ENCODE results near the gene ZEB2. TPM values are rescaled to one million over a fixed set of nuclear protein-coding genes. Genes with fewer than 3 reads are reported as not detected.

Gene ZEB2
- total and polyA plus RNA-seq, 4 donors, result 7.6 to 39.6 (median 22.2) TPM

GRCh38 chr2:144493027-144493809 lies 26.7 kb downstream of the ZEB2 start:
- Histone ChIP-seq H3K9ac (ENCODE audit: low read depth in 1 of 2, low read length in 2 of 2) (no peak overlapping the region), H3K4me1 (ENCODE audit: control insufficient read depth in 4 of 4, insufficient read depth in 4 of 4, low read length in 3 of 4) (peaks cover 0 to 3% (median 1%) of the 10 kb centered on the region in 4 donors), H3K36me3 (ENCODE audit: control insufficient read depth in 4 of 4, insufficient read depth in 3 of 4, low read depth in 1 of 4, low read length in 3 of 4) (no peaks in the 10 kb centered on the region), H3K9me3 (ENCODE audit: control insufficient read depth in 4 of 4, low read length in 3 of 4) (no peaks in the 10 kb centered on the region), H3K4me3 (ENCODE audit: low read depth in 1 of 3, low read length in 3 of 3) (no peak overlapping the region), H3K27ac (ENCODE audit: low read depth in 1 of 2, low read length in 2 of 2) (no peak overlapping the region), H3K27me3 (ENCODE audit: control insufficient read depth in 4 of 4, insufficient read depth in 4 of 4, low read length in 3 of 4) (peaks cover 0 to 3% (median 0%) of the 10 kb centered on the region in 4 donors)
- WGBS, result 66% methylated on average over 8 of the region's 8 CpGs
- DNase-seq (ENCODE audit: low spot score), result no peak
- TF ChIP-seq SP1 (IDR thresholded peaks at IDR 0.05), result no peak
- no peak for TF ChIP-seq YY1 (IDR thresholded peaks at IDR 0.05)
- TF ChIP-seq, protein P1, sequence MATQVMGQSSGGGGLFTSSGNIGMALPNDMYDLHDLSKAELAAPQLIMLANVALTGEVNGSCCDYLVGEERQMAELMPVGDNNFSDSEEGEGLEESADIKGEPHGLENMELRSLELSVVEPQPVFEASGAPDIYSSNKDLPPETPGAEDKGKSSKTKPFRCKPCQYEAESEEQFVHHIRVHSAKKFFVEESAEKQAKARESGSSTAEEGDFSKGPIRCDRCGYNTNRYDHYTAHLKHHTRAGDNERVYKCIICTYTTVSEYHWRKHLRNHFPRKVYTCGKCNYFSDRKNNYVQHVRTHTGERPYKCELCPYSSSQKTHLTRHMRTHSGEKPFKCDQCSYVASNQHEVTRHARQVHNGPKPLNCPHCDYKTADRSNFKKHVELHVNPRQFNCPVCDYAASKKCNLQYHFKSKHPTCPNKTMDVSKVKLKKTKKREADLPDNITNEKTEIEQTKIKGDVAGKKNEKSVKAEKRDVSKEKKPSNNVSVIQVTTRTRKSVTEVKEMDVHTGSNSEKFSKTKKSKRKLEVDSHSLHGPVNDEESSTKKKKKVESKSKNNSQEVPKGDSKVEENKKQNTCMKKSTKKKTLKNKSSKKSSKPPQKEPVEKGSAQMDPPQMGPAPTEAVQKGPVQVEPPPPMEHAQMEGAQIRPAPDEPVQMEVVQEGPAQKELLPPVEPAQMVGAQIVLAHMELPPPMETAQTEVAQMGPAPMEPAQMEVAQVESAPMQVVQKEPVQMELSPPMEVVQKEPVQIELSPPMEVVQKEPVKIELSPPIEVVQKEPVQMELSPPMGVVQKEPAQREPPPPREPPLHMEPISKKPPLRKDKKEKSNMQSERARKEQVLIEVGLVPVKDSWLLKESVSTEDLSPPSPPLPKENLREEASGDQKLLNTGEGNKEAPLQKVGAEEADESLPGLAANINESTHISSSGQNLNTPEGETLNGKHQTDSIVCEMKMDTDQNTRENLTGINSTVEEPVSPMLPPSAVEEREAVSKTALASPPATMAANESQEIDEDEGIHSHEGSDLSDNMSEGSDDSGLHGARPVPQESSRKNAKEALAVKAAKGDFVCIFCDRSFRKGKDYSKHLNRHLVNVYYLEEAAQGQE (IDR thresholded peaks at IDR 0.05), result no peak
- no peak for TF ChIP-seq ZBTB33 (IDR thresholded peaks at IDR 0.05)
- TF ChIP-seq HNF4G (IDR thresholded peaks at IDR 0.05), result no peak
- TF ChIP-seq, protein P2, sequence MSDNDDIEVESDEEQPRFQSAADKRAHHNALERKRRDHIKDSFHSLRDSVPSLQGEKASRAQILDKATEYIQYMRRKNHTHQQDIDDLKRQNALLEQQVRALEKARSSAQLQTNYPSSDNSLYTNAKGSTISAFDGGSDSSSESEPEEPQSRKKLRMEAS (IDR thresholded peaks at IDR 0.05), result no peak

- WGBS, result 87% methylated on average over 15 of the region's 15 CpGs
These were observed 29.1 kb downstream of the ZEB2 start for GRCh38 chr2:144490857-144491256.

DNA sequence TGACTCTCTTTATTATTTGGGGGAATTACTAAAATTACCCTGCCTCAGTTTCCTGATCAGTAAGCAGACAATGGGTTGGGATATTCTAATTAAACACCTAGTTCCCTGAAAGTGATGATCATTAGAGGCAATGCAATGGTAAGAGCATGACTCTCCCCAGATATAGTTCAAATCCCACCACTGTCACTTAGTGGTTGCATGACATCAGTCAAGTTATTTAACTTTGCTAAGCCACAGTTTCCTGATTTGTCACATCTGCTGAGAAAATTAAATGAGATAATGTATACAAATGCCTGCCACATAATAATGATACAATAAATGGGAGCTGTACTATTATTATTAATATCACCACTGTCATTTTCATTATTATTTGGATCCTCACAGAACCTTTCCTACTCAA lies 29.9 kb downstream of the ZEB2 start:
- DNase-seq (ENCODE audit: low spot score), result no peak
- H3K4me1 ChIP-seq (ENCODE audit: control insufficient read depth in 4 of 4, insufficient read depth in 4 of 4, low read length in 3 of 4), result peaks cover 0 to 4% (median 0%) of the 10 kb centered on the region in 4 donors
- H3K36me3 ChIP-seq (ENCODE audit: control insufficient read depth in 4 of 4, insufficient read depth in 3 of 4, low read depth in 1 of 4, low read length in 3 of 4), result no peaks in the 10 kb centered on the region
- no peak overlapping the region for H3K4me3 ChIP-seq (ENCODE audit: low read depth in 1 of 3, low read length in 3 of 3)
- no peak overlapping the region for H3K27ac ChIP-seq (ENCODE audit: low read depth in 1 of 2, low read length in 2 of 2)
- no peaks in the 10 kb centered on the region for H3K9me3 ChIP-seq (ENCODE audit: control insufficient read depth in 4 of 4, low read length in 3 of 4)
- H3K9ac ChIP-seq (ENCODE audit: low read depth in 1 of 2, low read length in 2 of 2), result no peak overlapping the region
- H3K27me3 ChIP-seq (ENCODE audit: control insufficient read depth in 4 of 4, insufficient read depth in 4 of 4, low read length in 3 of 4), result peaks cover 0 to 3% (median 0%) of the 10 kb centered on the region in 4 donors
- TF ChIP-seq EGR1 (IDR thresholded peaks at IDR 0.05; ENCODE audit: low read depth in 2 of 2), result no peak
- TF ChIP-seq RAD21 (IDR thresholded peaks at IDR 0.05), result no peak
- TF ChIP-seq FOXA2 (IDR thresholded peaks at IDR 0.05), result no peak
- TF ChIP-seq, protein P3, sequence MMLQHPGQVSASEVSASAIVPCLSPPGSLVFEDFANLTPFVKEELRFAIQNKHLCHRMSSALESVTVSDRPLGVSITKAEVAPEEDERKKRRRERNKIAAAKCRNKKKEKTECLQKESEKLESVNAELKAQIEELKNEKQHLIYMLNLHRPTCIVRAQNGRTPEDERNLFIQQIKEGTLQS (IDR thresholded peaks at IDR 0.05), result no peak
- no peak for TF ChIP-seq FOXA1 (IDR thresholded peaks at IDR 0.05)
- TF ChIP-seq JUND (IDR thresholded peaks at IDR 0.05), result no peak
- TF ChIP-seq, protein P2 (IDR thresholded peaks at IDR 0.05), result no peak
- no peak for TF ChIP-seq NR2F2 (IDR thresholded peaks at IDR 0.05)
- no peak for TF ChIP-seq CTCF (IDR thresholded peaks at IDR 0.05; ENCODE audit: low read depth, low read length, missing input control)
- no peak for TF ChIP-seq HNF4G (IDR thresholded peaks at IDR 0.05)
- TF ChIP-seq ZBTB33 (IDR thresholded peaks at IDR 0.05), result no peak
- no peak for TF ChIP-seq RXRA (IDR thresholded peaks at IDR 0.05)
- TF ChIP-seq HNF4A (conservative IDR thresholded peaks at IDR 0.05), result no peak

More at GRCh38 chr2:144490857-144491256, 29.1 kb downstream of the ZEB2 start:
- peaks cover 0 to 3% (median under 1%) of the 10 kb centered on the region in 4 donors for H3K4me1 ChIP-seq (ENCODE audit: control insufficient read depth in 4 of 4, insufficient read depth in 4 of 4, low read length in 3 of 4)
- DNase-seq (ENCODE audit: low spot score), result no peak
- H3K27me3 ChIP-seq (ENCODE audit: control insufficient read depth in 4 of 4, insufficient read depth in 4 of 4, low read length in 3 of 4), result peaks cover 0 to 3% (median 0%) of the 10 kb centered on the region in 4 donors
- H3K27ac ChIP-seq (ENCODE audit: low read depth in 1 of 2, low read length in 2 of 2), result no peak overlapping the region
- no peak for TF ChIP-seq SP1 (IDR thresholded peaks at IDR 0.05)
- no peak overlapping the region for H3K9ac ChIP-seq (ENCODE audit: low read depth in 1 of 2, low read length in 2 of 2)
- H3K9me3 ChIP-seq (ENCODE audit: control insufficient read depth in 4 of 4, low read length in 3 of 4), result no peaks in the 10 kb centered on the region
- H3K36me3 ChIP-seq (ENCODE audit: control insufficient read depth in 4 of 4, insufficient read depth in 3 of 4, low read depth in 1 of 4, low read length in 3 of 4), result no peaks in the 10 kb centered on the region
- H3K4me3 ChIP-seq (ENCODE audit: low read depth in 1 of 3, low read length in 3 of 3), result no peak overlapping the region
